HCT116 (cell line): ENCODE results near the gene THSD4. TPM values are rescaled to one million over a fixed set of nuclear protein-coding genes. Genes with fewer than 3 reads are reported as not detected.

ENCODE experiments used
- ATAC-seq: fragments of 200-7000 bp; cut with Tn5 transposase; 2 replicates; pipeline ENCODE4 v1.9.1; 2020; ENCODE audit warnings: mild to moderate bottlenecking, moderate library complexity
- BruUV-seq: library from RNA; stranded (reverse); fragments of 400-500 nt; replicated peaks from 2 replicates; lab custom pipeline; 2021; lab: Mats Ljungman, UMichigan
- CTCF ChIA-PET: fragments of 300-600 bp; sonication (Branson Sonifier 250); formaldehyde crosslinking; loops from one replicate; lab custom pipeline; 2021; ENCODE audit warnings: antibody characterized with exemption; lab: Charles Lee
- POLR2A ChIA-PET: fragments of 300-600, 350-600 bp; sonication (Branson Sonifier 250); formaldehyde crosslinking; loops from one replicate; lab custom pipeline; 2021; ENCODE audit warnings: antibody characterized with exemption; lab: Charles Lee
- RAD21 ChIA-PET, 2 experiments: fragments of 300-600 bp; sonication (Branson Sonifier 250); formaldehyde crosslinking; loops; one replicate each; lab custom pipeline; 2023; ENCODE audit warnings: low total read pairs in 2 of 2; ENCODE audit not compliant: uncharacterized antibody in 2 of 2, unreplicated experiment in 2 of 2, low non-redundant PET in 1 of 2; lab: Charles Lee
- DNase-seq: peaks from one replicate; pipeline ENCODE4 v3.0.0-alpha.2; 2010; ENCODE audit warnings: low read depth, low spot score
- H2AFZ ChIP-seq: fragments of 200-600 bp; shearing (Covaris generic), sonication (generic); 2 replicates; pipeline ENCODE4 v1.6.1; 2017; ENCODE audit warnings: low read depth, mixed run types, mixed read lengths, antibody characterized with exemption, low read length; ENCODE audit not compliant: poor library complexity, severe bottlenecking
- H3K27ac ChIP-seq: 2 replicates; pipeline ENCODE4 v1.5.1; 2012; ENCODE audit warnings: low read depth, low read length
- H3K27me3 ChIP-seq: fragments of 200-600 bp; sonication (generic); 2 replicates; pipeline ENCODE4 v1.6.1; 2016; ENCODE audit warnings: mixed run types, low read length, mixed read lengths; ENCODE audit not compliant: insufficient read depth
- H3K36me3 ChIP-seq, 2 experiments: fragments of 200-500 bp in 1 of 2; fragments of 200-600 bp in 1 of 2; sonication (Bioruptor generic) in 1 of 2; sonication (generic) in 1 of 2; 2 replicates each; pipeline versions ENCODE4 v1.5.1 to v1.6.1; 2014 to 2016; ENCODE audit warnings: low read length in 2 of 2, inconsistent platforms in 1 of 2, mixed read lengths in 1 of 2, mixed run types in 1 of 2; ENCODE audit not compliant: insufficient read depth in 2 of 2, control insufficient read depth in 1 of 2
- H3K4me1 ChIP-seq, 2 experiments: fragments of 200-600 bp in 1 of 2; sonication (generic) in 1 of 2; 2 replicates each; pipeline versions ENCODE4 v1.5.1 to v1.6.1; 2012 to 2017; ENCODE audit warnings: low read length in 2 of 2, inconsistent platforms in 1 of 2, mild to moderate bottlenecking in 1 of 2, mixed read lengths in 1 of 2, mixed run types in 1 of 2, moderate library complexity in 1 of 2; ENCODE audit not compliant: insufficient read depth in 2 of 2, control insufficient read depth in 1 of 2
- H3K4me2 ChIP-seq: fragments of 200-600 bp; sonication (generic); 2 replicates; pipeline ENCODE4 v1.6.1; 2017; ENCODE audit warnings: mixed run types, low read length, mixed read lengths
- H3K4me3 ChIP-seq, 2 experiments: fragments of 200-600 bp in 1 of 2; sonication (generic) in 1 of 2; replicated peaks in 1 of 2; 2 replicates each; pipeline ENCODE4 v1.5.1; 2011 to 2016; ENCODE audit warnings: low read length in 2 of 2, control low read depth in 1 of 2, low read depth in 1 of 2, mild to moderate bottlenecking in 1 of 2, mixed read lengths in 1 of 2, mixed run types in 1 of 2
- H3K79me2 ChIP-seq: fragments of 200-600 bp; sonication (generic); 2 replicates; pipeline ENCODE4 v1.6.1; 2017; ENCODE audit warnings: mild to moderate bottlenecking, mixed run types, low read length, moderate library complexity, mixed read lengths; ENCODE audit not compliant: insufficient read depth
- H3K9ac ChIP-seq: fragments of 200-600 bp; sonication (generic); 2 replicates; pipeline ENCODE4 v1.6.1; 2016; ENCODE audit warnings: low read length, mixed read lengths
- H3K9me2 ChIP-seq: fragments of 200-600 bp; sonication (generic), shearing (Covaris generic); 2 replicates; pipeline ENCODE4 v1.6.1; 2017; ENCODE audit warnings: mixed run types, mild to moderate bottlenecking, moderate library complexity; ENCODE audit not compliant: insufficient read depth
- H3K9me3 ChIP-seq, 2 experiments: fragments of 200-500 bp in 1 of 2; fragments of 200-600 bp in 1 of 2; sonication (Bioruptor generic) in 1 of 2; sonication (generic) in 1 of 2; 2 replicates each; pipeline ENCODE4 v1.6.1; 2014 to 2017; ENCODE audit warnings: low read length in 2 of 2, mixed read lengths in 2 of 2, inconsistent platforms in 1 of 2, low read depth in 1 of 2, mild to moderate bottlenecking in 1 of 2, mixed run types in 1 of 2, moderate library complexity in 1 of 2; ENCODE audit not compliant: control insufficient read depth in 1 of 2, insufficient read depth in 1 of 2
- H4K20me1 ChIP-seq: fragments of 200-600 bp; sonication (generic), shearing (Covaris generic); 2 replicates; pipeline ENCODE4 v1.6.1; 2017; ENCODE audit warnings: mixed run types, mild to moderate bottlenecking, moderate library complexity; ENCODE audit not compliant: insufficient read depth
- ATF3 ChIP-seq: IDR thresholded peaks from 2 replicates; pipeline ENCODE4 v1.6.1; 2012
- CBX3 ChIP-seq: IDR thresholded peaks from 2 replicates; pipeline ENCODE4 v1.6.1; 2012; ENCODE audit warnings: low read depth
- CEBPB ChIP-seq: IDR thresholded peaks from 2 replicates; pipeline ENCODE4 v1.6.1; 2012; ENCODE audit warnings: low read depth
- EGR1 ChIP-seq: IDR thresholded peaks from 2 replicates; pipeline ENCODE4 v1.6.1; 2012; ENCODE audit warnings: low read depth
- ELF1 ChIP-seq: IDR thresholded peaks from 2 replicates; pipeline ENCODE4 v1.6.1; 2012; ENCODE audit warnings: low read depth, borderline replicate concordance
- EZH2 ChIP-seq: fragments of 200-600 bp; sonication (generic); IDR thresholded peaks from 2 replicates; pipeline ENCODE4 v1.6.1; 2017; ENCODE audit warnings: antibody characterized with exemption, mixed run types
- EZH2phosphoT487 ChIP-seq: fragments of 200-600 bp; IDR thresholded peaks from 2 replicates; pipeline ENCODE4 v1.6.1; 2018; ENCODE audit warnings: antibody characterized with exemption, borderline replicate concordance
- FOSL1 ChIP-seq: IDR thresholded peaks from 2 replicates; pipeline ENCODE4 v1.6.1; 2012; ENCODE audit warnings: low read depth
- JUND ChIP-seq: IDR thresholded peaks from 2 replicates; pipeline ENCODE4 v1.6.1; 2012
- MAX ChIP-seq: IDR thresholded peaks from 2 replicates; pipeline ENCODE4 v1.6.1; 2012
- POLR2AphosphoS5 ChIP-seq: IDR thresholded peaks from 2 replicates; pipeline ENCODE4 v1.6.1; 2011; ENCODE audit warnings: mild to moderate bottlenecking, low read depth, low read length, moderate library complexity
- RAD21 ChIP-seq: IDR thresholded peaks from 2 replicates; pipeline ENCODE4 v1.6.1; 2012; ENCODE audit warnings: low read depth, mild to moderate bottlenecking
- SIN3A ChIP-seq: IDR thresholded peaks from 2 replicates; pipeline ENCODE4 v1.6.1; 2012; ENCODE audit warnings: low read depth
- SRF ChIP-seq: IDR thresholded peaks from 2 replicates; pipeline ENCODE4 v1.6.1; 2012; ENCODE audit warnings: low read depth
- TCF7L2 ChIP-seq: IDR thresholded peaks from 2 replicates; pipeline ENCODE4 v1.7.0; 2011; ENCODE audit warnings: borderline replicate concordance, inconsistent platforms; ENCODE audit not compliant: insufficient read depth, insufficient read length; ENCODE audit errors: extremely low read depth
- YY1 ChIP-seq: IDR thresholded peaks from 2 replicates; pipeline ENCODE4 v1.6.1; 2011; ENCODE audit warnings: low read length, low read depth, moderate library complexity, mild to moderate bottlenecking; ENCODE audit not compliant: insufficient replicate concordance; ENCODE audit errors: extremely low read depth
- ZFX ChIP-seq: fragments of 450-650 bp; IDR thresholded peaks from 2 replicates; pipeline ENCODE4 v1.6.1; 2017
- ZNF274 ChIP-seq: fragments of 200-500 bp; sonication (Bioruptor generic); IDR thresholded peaks from 2 replicates; pipeline ENCODE4 v1.6.1; 2014; ENCODE audit warnings: mild to moderate bottlenecking, low read depth, low read length, inconsistent platforms
- intact Hi-C: fragments of 100-400 bp; cut with micrococcal nuclease; formaldehyde crosslinking; loops from 2 replicates; pipeline ENCODE4 v1.10.0; 2022
- total RNA-seq: library from RNA; stranded (reverse); gene quantifications from one replicate; pipeline ENCODE4 v1.2.1, GENCODE V29; 2021; ENCODE audit not compliant: unreplicated experiment
- TF ChIP-seq, protein P1 (sequence below): IDR thresholded peaks from 2 replicates; pipeline ENCODE4 v1.6.1; 2011; ENCODE audit warnings: mild to moderate bottlenecking, low read length, moderate library complexity; ENCODE audit not compliant: insufficient replicate concordance; ENCODE audit errors: extremely low read depth
- TF ChIP-seq, protein P2 (sequence below), 3 experiments: fragments of 200-600 bp in 1 of 3; sonication (generic) in 1 of 3; IDR thresholded peaks in 2 of 3; conservative IDR thresholded peaks in 1 of 3; 2 replicates each; pipeline ENCODE4 v1.5.1; 2012 to 2017; ENCODE audit warnings: low read depth in 2 of 3, low read length in 2 of 3, antibody characterized with exemption in 1 of 3, borderline replicate concordance in 1 of 3, control low read depth in 1 of 3, mild to moderate bottlenecking in 1 of 3, mixed read lengths in 1 of 3, mixed run types in 1 of 3, moderate library complexity in 1 of 3; ENCODE audit not compliant: insufficient read depth in 1 of 3

THSD4 gene
- total RNA-seq, 1 experiment from 2014 or later, result 30.5 TPM

DNA sequence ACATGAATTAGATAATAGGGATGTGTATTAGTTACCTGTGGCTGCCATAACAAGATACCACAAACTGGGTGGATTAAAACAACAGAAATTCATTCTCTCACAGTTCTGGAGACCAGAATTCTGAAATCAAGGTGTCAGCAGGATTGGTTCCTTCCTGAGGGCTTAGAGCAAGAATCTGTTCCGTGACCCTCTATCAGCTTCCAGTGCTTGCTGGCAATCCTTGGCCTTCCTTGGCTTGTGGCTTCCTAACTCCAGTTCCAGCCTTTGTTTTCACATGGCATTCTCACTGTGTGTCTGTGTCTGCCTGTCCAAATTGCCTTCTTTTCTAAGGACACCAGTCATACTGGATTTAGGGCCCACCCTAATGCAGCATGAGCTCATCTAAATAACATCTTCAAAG lies 600.6 kb downstream of the THSD4 start:
- Histone ChIP-seq H4K20me1 (no peaks in the 10 kb centered on the region), H3K9me3 (no peaks in the 10 kb centered on the region), H3K4me3 (no peak overlapping the region), H3K79me2 (no peaks in the 10 kb centered on the region), H3K9ac (no peak overlapping the region), H3K4me2 (no peak overlapping the region), H3K4me1 (peaks cover 0 to 8% of the 10 kb centered on the region in 2 experiments; a peak in 3 of 4 replicates), H3K27ac (no peak overlapping the region), H3K9me2 (no peaks in the 10 kb centered on the region), H3K27me3 (no peaks in the 10 kb centered on the region), H2AFZ (no peak overlapping the region), H3K36me3 (no peaks in the 10 kb centered on the region)
- intact Hi-C loops, result no loop called here
- ATAC-seq (no peak), DNase-seq (no peak)
- BruUV-seq, result no TSS peak
- RAD21 ChIA-PET, result no interaction called here
- CTCF ChIA-PET, result interaction anchor here (0.6 kb wide), 1 partner anchor 466 kb away, joined by 3 read pairs; no protein-coding TSS in a partner anchor
- POLR2A ChIA-PET, result no interaction called here
- no peak for TF ChIP-seq ZFX
- TF ChIP-seq EGR1, result no peak
- no peak for TF ChIP-seq ATF3
- no peak for TF ChIP-seq CEBPB
- TF ChIP-seq, protein P1, sequence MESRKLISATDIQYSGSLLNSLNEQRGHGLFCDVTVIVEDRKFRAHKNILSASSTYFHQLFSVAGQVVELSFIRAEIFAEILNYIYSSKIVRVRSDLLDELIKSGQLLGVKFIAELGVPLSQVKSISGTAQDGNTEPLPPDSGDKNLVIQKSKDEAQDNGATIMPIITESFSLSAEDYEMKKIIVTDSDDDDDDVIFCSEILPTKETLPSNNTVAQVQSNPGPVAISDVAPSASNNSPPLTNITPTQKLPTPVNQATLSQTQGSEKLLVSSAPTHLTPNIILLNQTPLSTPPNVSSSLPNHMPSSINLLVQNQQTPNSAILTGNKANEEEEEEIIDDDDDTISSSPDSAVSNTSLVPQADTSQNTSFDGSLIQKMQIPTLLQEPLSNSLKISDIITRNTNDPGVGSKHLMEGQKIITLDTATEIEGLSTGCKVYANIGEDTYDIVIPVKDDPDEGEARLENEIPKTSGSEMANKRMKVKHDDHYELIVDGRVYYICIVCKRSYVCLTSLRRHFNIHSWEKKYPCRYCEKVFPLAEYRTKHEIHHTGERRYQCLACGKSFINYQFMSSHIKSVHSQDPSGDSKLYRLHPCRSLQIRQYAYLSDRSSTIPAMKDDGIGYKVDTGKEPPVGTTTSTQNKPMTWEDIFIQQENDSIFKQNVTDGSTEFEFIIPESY, result no peak
- TF ChIP-seq CBX3, result no peak
- no peak for TF ChIP-seq POLR2AphosphoS5
- TF ChIP-seq TCF7L2, result no peak
- no peak for TF ChIP-seq MAX
- no peak for TF ChIP-seq EZH2phosphoT487
- TF ChIP-seq, protein P2, sequence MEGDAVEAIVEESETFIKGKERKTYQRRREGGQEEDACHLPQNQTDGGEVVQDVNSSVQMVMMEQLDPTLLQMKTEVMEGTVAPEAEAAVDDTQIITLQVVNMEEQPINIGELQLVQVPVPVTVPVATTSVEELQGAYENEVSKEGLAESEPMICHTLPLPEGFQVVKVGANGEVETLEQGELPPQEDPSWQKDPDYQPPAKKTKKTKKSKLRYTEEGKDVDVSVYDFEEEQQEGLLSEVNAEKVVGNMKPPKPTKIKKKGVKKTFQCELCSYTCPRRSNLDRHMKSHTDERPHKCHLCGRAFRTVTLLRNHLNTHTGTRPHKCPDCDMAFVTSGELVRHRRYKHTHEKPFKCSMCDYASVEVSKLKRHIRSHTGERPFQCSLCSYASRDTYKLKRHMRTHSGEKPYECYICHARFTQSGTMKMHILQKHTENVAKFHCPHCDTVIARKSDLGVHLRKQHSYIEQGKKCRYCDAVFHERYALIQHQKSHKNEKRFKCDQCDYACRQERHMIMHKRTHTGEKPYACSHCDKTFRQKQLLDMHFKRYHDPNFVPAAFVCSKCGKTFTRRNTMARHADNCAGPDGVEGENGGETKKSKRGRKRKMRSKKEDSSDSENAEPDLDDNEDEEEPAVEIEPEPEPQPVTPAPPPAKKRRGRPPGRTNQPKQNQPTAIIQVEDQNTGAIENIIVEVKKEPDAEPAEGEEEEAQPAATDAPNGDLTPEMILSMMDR (IDR thresholded peaks at IDR 0.05 in 2 of 3, conservative IDR thresholded peaks at IDR 0.05 in 1 of 3; ENCODE audit: borderline replicate concordance in 1 of 3, insufficient read depth in 1 of 3, low read depth in 2 of 3, low read length in 2 of 3), result no peak
- TF ChIP-seq FOSL1, result no peak
- TF ChIP-seq RAD21, result no peak
- no peak for TF ChIP-seq ELF1
- no peak for TF ChIP-seq JUND
- no peak for TF ChIP-seq EZH2
- no peak for TF ChIP-seq ZNF274
- TF ChIP-seq SIN3A, result no peak
- TF ChIP-seq SRF, result no peak
- no peak for TF ChIP-seq YY1
